Neural cell (in vitro differentiated cells): ENCODE results near the gene AKAP5.

Experiments used
- EP300 ChIP-seq: fragments of 450-650 bp; conservative IDR thresholded peaks from 2 replicates; pipeline ENCODE4 v1.6.1; 2014; ENCODE audit warnings: antibody characterized with exemption, mild to moderate bottlenecking, moderate library complexity; ENCODE audit not compliant: poor library complexity, severe bottlenecking
- EZH2 ChIP-seq: fragments of 200-600, 300-800 bp; shearing (Covaris generic), sonication (generic); IDR thresholded peaks from 2 replicates; pipeline ENCODE4 v1.6.1; 2014; ENCODE audit warnings: antibody characterized with exemption, low read length, borderline replicate concordance, mild to moderate bottlenecking; ENCODE audit not compliant: insufficient read depth, poor library complexity, severe bottlenecking
- POLR2AphosphoS5 ChIP-seq: IDR thresholded peaks from 2 replicates; pipeline ENCODE4 v1.6.1; 2012
- RAD21 ChIP-seq: fragments of 450-650 bp; conservative IDR thresholded peaks from 2 replicates; pipeline ENCODE4 v1.6.1; 2014; ENCODE audit warnings: antibody characterized with exemption, mild to moderate bottlenecking, moderate library complexity
- TAF1 ChIP-seq: IDR thresholded peaks from 2 replicates; pipeline ENCODE4 v1.6.1; 2012; ENCODE audit warnings: low read depth
- TF ChIP-seq, protein P1 (sequence below): fragments of 450-650 bp; IDR thresholded peaks from 2 replicates; pipeline ENCODE4 v1.5.1; 2014; ENCODE audit warnings: antibody characterized with exemption, mild to moderate bottlenecking, moderate library complexity; ENCODE audit not compliant: poor library complexity, severe bottlenecking

DNA sequence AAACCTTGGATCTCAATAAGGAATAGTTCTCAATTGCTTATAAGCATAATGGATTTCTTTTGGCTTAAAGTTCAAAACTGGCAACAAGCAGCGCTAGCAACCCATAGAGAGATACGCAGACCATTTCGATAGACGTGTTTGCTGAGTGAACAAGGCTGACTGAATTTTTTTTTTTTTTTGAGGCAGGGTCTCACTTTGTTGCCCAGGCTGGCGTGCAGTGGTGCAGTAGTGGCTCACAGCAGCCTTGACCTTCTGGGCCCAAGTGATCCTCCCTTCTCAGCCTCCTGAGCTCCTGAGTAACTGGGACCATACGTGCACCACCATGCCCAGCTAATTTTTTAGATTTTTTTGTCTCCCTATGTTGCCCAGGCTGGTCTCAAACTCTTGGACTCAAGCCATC lies 1.4 kb upstream of the AKAP5 start:
- TF ChIP-seq, protein P1, sequence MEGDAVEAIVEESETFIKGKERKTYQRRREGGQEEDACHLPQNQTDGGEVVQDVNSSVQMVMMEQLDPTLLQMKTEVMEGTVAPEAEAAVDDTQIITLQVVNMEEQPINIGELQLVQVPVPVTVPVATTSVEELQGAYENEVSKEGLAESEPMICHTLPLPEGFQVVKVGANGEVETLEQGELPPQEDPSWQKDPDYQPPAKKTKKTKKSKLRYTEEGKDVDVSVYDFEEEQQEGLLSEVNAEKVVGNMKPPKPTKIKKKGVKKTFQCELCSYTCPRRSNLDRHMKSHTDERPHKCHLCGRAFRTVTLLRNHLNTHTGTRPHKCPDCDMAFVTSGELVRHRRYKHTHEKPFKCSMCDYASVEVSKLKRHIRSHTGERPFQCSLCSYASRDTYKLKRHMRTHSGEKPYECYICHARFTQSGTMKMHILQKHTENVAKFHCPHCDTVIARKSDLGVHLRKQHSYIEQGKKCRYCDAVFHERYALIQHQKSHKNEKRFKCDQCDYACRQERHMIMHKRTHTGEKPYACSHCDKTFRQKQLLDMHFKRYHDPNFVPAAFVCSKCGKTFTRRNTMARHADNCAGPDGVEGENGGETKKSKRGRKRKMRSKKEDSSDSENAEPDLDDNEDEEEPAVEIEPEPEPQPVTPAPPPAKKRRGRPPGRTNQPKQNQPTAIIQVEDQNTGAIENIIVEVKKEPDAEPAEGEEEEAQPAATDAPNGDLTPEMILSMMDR: no peak
- TF ChIP-seq EZH2: no peak
- TF ChIP-seq POLR2AphosphoS5: no peak
- TF ChIP-seq EP300: no peak
- TF ChIP-seq RAD21: no peak
- no peak for TF ChIP-seq TAF1
